Left ventricle myocardium inferior (tissue), 1 donor: Measurements from ENCODE around the gene STK32C. TPM values are rescaled to one million over a fixed set of nuclear protein-coding genes. Genes with fewer than 3 reads are reported as not detected.

Source experiments
- DNase-seq: peaks from one replicate; pipeline ENCODE4 v3.0.0-alpha.2; 2020
- H3K27ac ChIP-seq: fragments of 200-600 bp; replicated peaks from 2 replicates; pipeline ENCODE4 v1.8.0; 2021
- H3K27me3 ChIP-seq: fragments of 200-600 bp; 2 replicates; pipeline ENCODE4 v1.8.0; 2021; ENCODE audit warnings: low read depth
- H3K36me3 ChIP-seq: fragments of 200-600 bp; 2 replicates; pipeline ENCODE4 v1.8.0; 2021
- H3K4me1 ChIP-seq: fragments of 200-600 bp; 2 replicates; pipeline ENCODE4 v1.8.0; 2021
- H3K4me3 ChIP-seq: fragments of 200-600 bp; 2 replicates; pipeline ENCODE4 v1.8.0; 2021; ENCODE audit warnings: mild to moderate bottlenecking, moderate library complexity
- H3K9me3 ChIP-seq: fragments of 200-600 bp; replicated peaks from 2 replicates; pipeline ENCODE4 v1.8.0; 2021
- intact Hi-C: fragments of 100-400 bp; cut with micrococcal nuclease; formaldehyde crosslinking; loops from one replicate; pipeline ENCODE4 v1.11.0; 2022
- total RNA-seq: library from RNA; stranded (reverse); fragmentation: NEBNext Ultra II Directional; extraction: Animal tissue kit (Norgen Biotek cat#: 25700); gene quantifications from one replicate; pipeline ENCODE4 v1.2.1, GENCODE V29; 2021
- TF ChIP-seq, protein P1 (sequence below): fragments of 200-600 bp; IDR thresholded peaks from 2 replicates; pipeline ENCODE4 v1.8.0; 2021; ENCODE audit warnings: antibody characterized with exemption, mild to moderate bottlenecking, borderline replicate concordance
- donor health status: DM: no; HTN: yes; CAD: no; lungs with severe emphysema.

Gene STK32C
- total RNA-seq, 1 donor from 2014 or later = 4.4 TPM

- H3K27me3 ChIP-seq = peaks cover 18% of the 10 kb centered on the region
- H3K27ac ChIP-seq = no peak overlapping the region
- no peak for DNase-seq
- peaks cover 18% of the 10 kb centered on the region for H3K9me3 ChIP-seq
- intact Hi-C loops = no loop called here
- no peak overlapping the region for H3K4me3 ChIP-seq
- no peaks in the 10 kb centered on the region for H3K36me3 ChIP-seq
- peaks cover 9% of the 10 kb centered on the region for H3K4me1 ChIP-seq
- TF ChIP-seq, protein P1, sequence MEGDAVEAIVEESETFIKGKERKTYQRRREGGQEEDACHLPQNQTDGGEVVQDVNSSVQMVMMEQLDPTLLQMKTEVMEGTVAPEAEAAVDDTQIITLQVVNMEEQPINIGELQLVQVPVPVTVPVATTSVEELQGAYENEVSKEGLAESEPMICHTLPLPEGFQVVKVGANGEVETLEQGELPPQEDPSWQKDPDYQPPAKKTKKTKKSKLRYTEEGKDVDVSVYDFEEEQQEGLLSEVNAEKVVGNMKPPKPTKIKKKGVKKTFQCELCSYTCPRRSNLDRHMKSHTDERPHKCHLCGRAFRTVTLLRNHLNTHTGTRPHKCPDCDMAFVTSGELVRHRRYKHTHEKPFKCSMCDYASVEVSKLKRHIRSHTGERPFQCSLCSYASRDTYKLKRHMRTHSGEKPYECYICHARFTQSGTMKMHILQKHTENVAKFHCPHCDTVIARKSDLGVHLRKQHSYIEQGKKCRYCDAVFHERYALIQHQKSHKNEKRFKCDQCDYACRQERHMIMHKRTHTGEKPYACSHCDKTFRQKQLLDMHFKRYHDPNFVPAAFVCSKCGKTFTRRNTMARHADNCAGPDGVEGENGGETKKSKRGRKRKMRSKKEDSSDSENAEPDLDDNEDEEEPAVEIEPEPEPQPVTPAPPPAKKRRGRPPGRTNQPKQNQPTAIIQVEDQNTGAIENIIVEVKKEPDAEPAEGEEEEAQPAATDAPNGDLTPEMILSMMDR = no peak
These were observed 14.4 kb downstream of the STK32C start for GRCh38 chr10:132293201-132293812.

- TF ChIP-seq, protein P1 = no peak
- Histone ChIP-seq H3K9me3 (peaks cover 26% of the 10 kb centered on the region), H3K4me1 (peaks cover 9% of the 10 kb centered on the region), H3K36me3 (no peaks in the 10 kb centered on the region), H3K27ac (no peak overlapping the region), H3K4me3 (no peak overlapping the region), H3K27me3 (peaks cover 18% of the 10 kb centered on the region)
- intact Hi-C loops = no loop called here
- DNase-seq = peak; percentile 7
These were observed 15.2 kb downstream of the STK32C start for GRCh38 chr10:132292287-132293200.

GRCh38 chr10:132291826-132292225, 15.9 kb downstream of the STK32C start:
- peaks cover 13% of the 10 kb centered on the region for H3K27me3 ChIP-seq
- peaks cover 9% of the 10 kb centered on the region for H3K4me1 ChIP-seq
- DNase-seq = no peak
- H3K36me3 ChIP-seq = no peaks in the 10 kb centered on the region
- H3K27ac ChIP-seq = no peak overlapping the region
- peaks cover 26% of the 10 kb centered on the region for H3K9me3 ChIP-seq
- intact Hi-C loops = no loop called here
- no peak overlapping the region for H3K4me3 ChIP-seq
- TF ChIP-seq, protein P1 = no peak

- H3K36me3 ChIP-seq = no peaks in the 10 kb centered on the region
- TF ChIP-seq, protein P1 = no peak
- no peak overlapping the region for H3K27ac ChIP-seq
- peaks cover 9% of the 10 kb centered on the region for H3K4me1 ChIP-seq
- peaks cover 26% of the 10 kb centered on the region for H3K9me3 ChIP-seq
- intact Hi-C loops = no loop called here
- H3K27me3 ChIP-seq = peaks cover 12% of the 10 kb centered on the region
- H3K4me3 ChIP-seq = no peak overlapping the region
- DNase-seq = no peak
These were observed 17.1 kb downstream of the STK32C start for GRCh38 chr10:132290631-132291030.

DNA sequence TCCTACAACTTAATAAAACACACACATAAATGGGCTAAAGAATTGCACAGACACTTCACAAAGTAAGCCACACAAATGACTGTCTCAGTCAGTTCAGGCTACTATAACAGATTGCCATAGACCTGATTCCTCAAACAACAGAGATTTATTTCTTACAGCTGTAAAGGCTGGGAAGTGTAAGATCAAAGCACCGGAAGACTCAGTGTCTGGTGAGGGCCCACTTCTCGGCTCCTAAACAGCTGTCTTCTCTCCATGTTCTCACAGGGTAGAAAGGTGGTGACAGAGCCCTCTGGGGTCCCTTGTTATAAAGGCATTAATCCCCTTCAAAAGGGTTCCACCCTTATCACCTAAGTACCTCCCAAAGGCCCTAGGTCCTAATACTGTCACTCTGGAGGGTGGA, 18.3 kb downstream of the STK32C start:
- TF ChIP-seq, protein P1 = no peak

More for the DNA sequence above, 18.3 kb downstream of the STK32C start:
- Histone ChIP-seq H3K27me3 (peaks cover 9% of the 10 kb centered on the region), H3K4me3 (no peak overlapping the region), H3K4me1 (peaks cover 9% of the 10 kb centered on the region), H3K36me3 (no peaks in the 10 kb centered on the region), H3K9me3 (peaks cover 26% of the 10 kb centered on the region), H3K27ac (no peak overlapping the region)
- intact Hi-C loops = no loop called here
- DNase-seq = no peak
